HG03354 (cell line): ENCODE results near the gene A3GALT2.

Experiments used
- ATAC-seq: cut with Tn5 transposase; IDR thresholded peaks from one replicate; pipeline ENCODE4 v1.9.1; 2021; ENCODE audit warnings: mild to moderate bottlenecking; ENCODE audit not compliant: unreplicated experiment, poor library complexity, severe bottlenecking

A3GALT2 gene

GRCh38 chr1:33320619-33321165 is at the start of gene A3GALT2:
Gene A3GALT2 (minus strand): TSS chr1:33321098. CDS start chr1:33321098, 0 bp downstream.
- no peak for ATAC-seq

- no peak for ATAC-seq
Observed at GRCh38 chr1:33370301-33370700, 49.4 kb upstream of the A3GALT2 start.

- ATAC-seq: no peak
Observed at GRCh38 chr1:33369764-33370163, 48.9 kb upstream of the A3GALT2 start.

GRCh38 chr1:33369081-33369480 is 48.2 kb upstream of the A3GALT2 start:
- ATAC-seq: no peak

GRCh38 chr1:33368431-33368830 is 47.5 kb upstream of the A3GALT2 start:
- ATAC-seq: no peak

- peak; percentile 68 for ATAC-seq
Observed at GRCh38 chr1:33367485-33368405, 46.8 kb upstream of the A3GALT2 start.

GRCh38 chr1:33366762-33367484 is 46.0 kb upstream of the A3GALT2 start:
- no peak for ATAC-seq

GRCh38 chr1:33365560-33365997 is 44.7 kb upstream of the A3GALT2 start:
- no peak for ATAC-seq

GRCh38 chr1:33364565-33364918 is 43.6 kb upstream of the A3GALT2 start:
- ATAC-seq: no peak

- no peak for ATAC-seq
Observed at GRCh38 chr1:33363470-33363861, 42.6 kb upstream of the A3GALT2 start.

GRCh38 chr1:33363021-33363420 is 42.1 kb upstream of the A3GALT2 start:
- ATAC-seq: no peak

GRCh38 chr1:33361532-33362235 is 40.8 kb upstream of the A3GALT2 start:
- ATAC-seq: no peak

GRCh38 chr1:33360367-33360766 is 39.5 kb upstream of the A3GALT2 start:
- ATAC-seq: no peak

- ATAC-seq: no peak
Observed at GRCh38 chr1:33359931-33360330, 39.0 kb upstream of the A3GALT2 start.

GRCh38 chr1:33358795-33359503 is 38.1 kb upstream of the A3GALT2 start:
- no peak for ATAC-seq

- ATAC-seq: no peak
Observed at GRCh38 chr1:33358114-33358794, 37.4 kb upstream of the A3GALT2 start.

- ATAC-seq: no peak
Observed at GRCh38 chr1:33357099-33357498, 36.2 kb upstream of the A3GALT2 start.

- ATAC-seq: no peak
Observed at GRCh38 chr1:33354707-33355316, 33.9 kb upstream of the A3GALT2 start.
